Breast epithelium (tissue), 4 donors: ENCODE measurements around the gene TRAF3IP1. TPM values are rescaled to one million over a fixed set of nuclear protein-coding genes. Genes with fewer than 3 reads are reported as not detected.

Experiments used
- DNase-seq, 2 donors: peaks; one replicate each; pipeline ENCODE4 v3.0.0-alpha.2; 2019; ENCODE audit warnings: low spot score in 2 of 2
- H3K27ac ChIP-seq, 2 donors: fragments of 200-600 bp; sonication (generic) in 1 of 2; one replicate each; pipeline ENCODE4 v1.5.1; 2016 to 2019; ENCODE audit warnings: mild to moderate bottlenecking in 1 of 2
- H3K27me3 ChIP-seq, 2 donors: fragments of 200-600 bp; sonication (generic) in 1 of 2; one replicate each; pipeline versions ENCODE4 v1.5.1 to v1.6.0; 2017 to 2019; ENCODE audit warnings: control low read depth in 1 of 2, mild to moderate bottlenecking in 1 of 2
- H3K36me3 ChIP-seq: fragments of 200-600 bp; one replicate; pipeline ENCODE4 v1.5.1; 2019
- H3K4me1 ChIP-seq, 2 donors: fragments of 200-600 bp; sonication (generic); one replicate each; pipeline ENCODE4 v1.5.1; 2016 to 2019; ENCODE audit warnings: control low read depth in 1 of 2
- H3K4me3 ChIP-seq, 3 donors: fragments of 200-600 bp; sonication (generic); 1 replicate in 2 of 3; 2 replicates in 1 of 3; pipeline ENCODE4 v1.5.1; 2016 to 2019; ENCODE audit warnings: mild to moderate bottlenecking in 3 of 3, moderate library complexity in 2 of 3
- H3K9me3 ChIP-seq, 2 donors: fragments of 200-600 bp; sonication (generic) in 1 of 2; one replicate each; pipeline ENCODE4 v1.5.1; 2016 to 2019; ENCODE audit warnings: control low read depth in 1 of 2
- POLR2A ChIP-seq: fragments of 450-650 bp; IDR thresholded peaks from one replicate; pipeline ENCODE4 v1.6.1; 2016; ENCODE audit warnings: antibody characterized with exemption, mild to moderate bottlenecking, moderate library complexity
- POLR2AphosphoS5 ChIP-seq, 3 donors: sonication (generic); formaldehyde crosslinking; IDR thresholded peaks; one replicate each; pipeline ENCODE4 v1.6.1; 2017; ENCODE audit warnings: antibody characterized with exemption in 3 of 3
- intact Hi-C: fragments of 100-400 bp; cut with DNase I; formaldehyde crosslinking; loops from one replicate; pipeline ENCODE4 v1.15.1; 2023; ENCODE audit warnings: low total_unique reads
- total RNA-seq, 3 donors: library from RNA; depleted of rRNA; stranded (reverse); fragments of >200 nt; gene quantifications; one replicate each; pipeline ENCODE4 v1.1.0, GENCODE V29; 2016
- TF ChIP-seq, protein P1 (sequence below), 3 donors: fragments of 450-650 bp; IDR thresholded peaks; one replicate each; pipeline ENCODE4 v1.5.1; 2016 to 2017; ENCODE audit warnings: antibody characterized with exemption in 3 of 3, mild to moderate bottlenecking in 3 of 3, moderate library complexity in 3 of 3

Gene TRAF3IP1
- total RNA-seq, 3 donors from 2014 or later: 12.1 to 20.6 (median 15.7) TPM

DNA sequence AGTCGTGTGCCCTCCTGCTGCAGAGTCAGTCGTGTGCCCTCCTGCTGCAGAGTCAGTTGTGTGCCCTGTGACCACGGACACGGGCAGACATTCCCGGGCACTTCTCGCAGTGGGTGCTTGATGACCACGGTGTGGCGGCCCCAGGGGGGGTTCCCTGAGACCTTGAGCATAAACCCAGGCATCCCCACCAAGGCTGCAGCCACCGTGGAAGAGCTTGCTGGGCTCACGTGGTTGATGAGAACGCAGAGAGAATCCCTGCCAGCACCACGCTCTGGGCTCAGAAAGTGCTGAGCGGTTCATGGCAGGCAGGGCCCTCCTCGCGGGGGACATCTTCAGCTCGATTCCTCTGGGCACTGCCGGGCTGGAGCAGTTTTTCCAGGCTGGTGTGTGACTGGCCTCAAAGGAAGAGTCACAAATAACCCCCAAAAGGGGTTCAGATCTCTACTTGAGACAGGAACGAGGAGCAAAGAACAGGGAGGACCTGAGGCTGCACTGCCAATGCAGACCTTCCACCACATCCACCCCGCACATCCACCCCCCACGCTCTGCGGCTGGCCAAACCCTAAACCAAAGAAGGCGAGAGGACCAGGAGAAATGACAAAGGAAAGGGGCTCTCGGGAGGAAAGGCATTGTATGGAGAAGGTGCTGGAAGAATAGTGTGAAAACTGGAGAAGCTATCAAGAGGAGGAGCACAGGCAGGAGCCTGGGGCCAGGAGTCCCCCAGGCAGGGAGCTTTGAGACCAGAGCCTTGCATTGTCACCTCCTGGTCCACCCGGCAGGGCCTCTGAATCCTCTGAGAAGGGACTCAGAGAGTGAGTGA, 23.5 kb upstream of the TRAF3IP1 start:
- intact Hi-C loops: no loop called here
- Histone ChIP-seq H3K4me1 (peaks cover 0 to 6% of the 10 kb centered on the region in 2 donors), H3K36me3 (no peaks in the 10 kb centered on the region), H3K9me3 (no peaks in the 10 kb centered on the region), H3K27me3 (no peaks in the 10 kb centered on the region), H3K27ac (no peak overlapping the region), H3K4me3 (no peak overlapping the region)
- no peak for DNase-seq
- TF ChIP-seq POLR2AphosphoS5 (IDR thresholded peaks at IDR 0.05) (no peak), POLR2A (no peak)
- TF ChIP-seq, protein P1, sequence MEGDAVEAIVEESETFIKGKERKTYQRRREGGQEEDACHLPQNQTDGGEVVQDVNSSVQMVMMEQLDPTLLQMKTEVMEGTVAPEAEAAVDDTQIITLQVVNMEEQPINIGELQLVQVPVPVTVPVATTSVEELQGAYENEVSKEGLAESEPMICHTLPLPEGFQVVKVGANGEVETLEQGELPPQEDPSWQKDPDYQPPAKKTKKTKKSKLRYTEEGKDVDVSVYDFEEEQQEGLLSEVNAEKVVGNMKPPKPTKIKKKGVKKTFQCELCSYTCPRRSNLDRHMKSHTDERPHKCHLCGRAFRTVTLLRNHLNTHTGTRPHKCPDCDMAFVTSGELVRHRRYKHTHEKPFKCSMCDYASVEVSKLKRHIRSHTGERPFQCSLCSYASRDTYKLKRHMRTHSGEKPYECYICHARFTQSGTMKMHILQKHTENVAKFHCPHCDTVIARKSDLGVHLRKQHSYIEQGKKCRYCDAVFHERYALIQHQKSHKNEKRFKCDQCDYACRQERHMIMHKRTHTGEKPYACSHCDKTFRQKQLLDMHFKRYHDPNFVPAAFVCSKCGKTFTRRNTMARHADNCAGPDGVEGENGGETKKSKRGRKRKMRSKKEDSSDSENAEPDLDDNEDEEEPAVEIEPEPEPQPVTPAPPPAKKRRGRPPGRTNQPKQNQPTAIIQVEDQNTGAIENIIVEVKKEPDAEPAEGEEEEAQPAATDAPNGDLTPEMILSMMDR (IDR thresholded peaks at IDR 0.05): no peak

- Histone ChIP-seq H3K27ac (peak overlapping the region; percentile 68 to 87), H3K4me1 (peaks cover 0 to 6% of the 10 kb centered on the region in 2 donors), H3K4me3 (peak overlapping the region in 2 of 3 donors; percentile 5 to 9), H3K27me3 (no peaks in the 10 kb centered on the region), H3K36me3 (no peaks in the 10 kb centered on the region), H3K9me3 (no peaks in the 10 kb centered on the region)
- DNase-seq: peak in 1 of 2 donors; percentile 86
- intact Hi-C loops: no loop called here
- TF ChIP-seq, protein P1 (IDR thresholded peaks at IDR 0.05): peak in 1 of 3 donors; percentile 43
- peak in 2 of 3 donors; percentile 36 to 68 for TF ChIP-seq POLR2AphosphoS5 (IDR thresholded peaks at IDR 0.05)
- TF ChIP-seq POLR2A: no peak
Measured at GRCh38 chr2:238299803-238300202, 20.5 kb upstream of the TRAF3IP1 start.

GRCh38 chr2:238302087-238302486, 18.2 kb upstream of the TRAF3IP1 start:
- DNase-seq: no peak
- TF ChIP-seq POLR2AphosphoS5 (IDR thresholded peaks at IDR 0.05): no peak
- TF ChIP-seq, protein P1 (IDR thresholded peaks at IDR 0.05): no peak
- no peak overlapping the region for H3K27ac ChIP-seq
- no peaks in the 10 kb centered on the region for H3K27me3 ChIP-seq
- intact Hi-C loops: no loop called here
- H3K4me1 ChIP-seq: peaks cover 0 to 6% of the 10 kb centered on the region in 2 donors
- no peaks in the 10 kb centered on the region for H3K9me3 ChIP-seq
- no peaks in the 10 kb centered on the region for H3K36me3 ChIP-seq
- H3K4me3 ChIP-seq: no peak overlapping the region

- Histone ChIP-seq H3K27ac (no peak overlapping the region), H3K4me1 (peaks cover 0 to 6% of the 10 kb centered on the region in 2 donors), H3K9me3 (no peaks in the 10 kb centered on the region), H3K4me3 (no peak overlapping the region), H3K27me3 (no peaks in the 10 kb centered on the region), H3K36me3 (no peaks in the 10 kb centered on the region)
- intact Hi-C loops: no loop called here
- TF ChIP-seq POLR2A: no peak
- TF ChIP-seq POLR2AphosphoS5 (IDR thresholded peaks at IDR 0.05): no peak
- TF ChIP-seq, protein P1 (IDR thresholded peaks at IDR 0.05): no peak
- DNase-seq: no peak
Measured at GRCh38 chr2:238302751-238303150, 17.6 kb upstream of the TRAF3IP1 start.

DNA sequence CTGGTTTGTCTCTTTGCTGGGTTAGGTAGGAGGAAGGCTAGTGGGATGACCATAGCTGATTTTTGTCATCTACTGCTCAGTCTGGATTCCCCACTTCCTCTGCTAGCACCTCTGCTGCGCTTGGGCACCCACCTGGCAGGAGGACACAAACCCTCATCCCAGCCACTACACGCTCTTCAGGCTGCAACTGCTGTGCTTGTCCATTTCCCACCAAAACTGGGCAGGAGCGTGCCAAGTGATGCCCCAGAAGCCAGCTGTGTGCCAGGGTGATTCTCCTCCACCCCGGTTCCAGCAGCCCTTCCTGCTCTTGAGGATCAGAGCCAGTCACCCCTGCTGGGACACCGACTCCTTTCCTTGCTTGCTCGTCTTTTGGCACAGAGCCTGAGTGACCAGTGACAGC, 16.2 kb upstream of the TRAF3IP1 start:
- H3K4me1 ChIP-seq: peaks cover 0 to 6% of the 10 kb centered on the region in 2 donors
- H3K27me3 ChIP-seq: no peaks in the 10 kb centered on the region
- TF ChIP-seq POLR2AphosphoS5 (IDR thresholded peaks at IDR 0.05): no peak
- TF ChIP-seq, protein P1 (IDR thresholded peaks at IDR 0.05): no peak
- no peak for TF ChIP-seq POLR2A
- H3K4me3 ChIP-seq: no peak overlapping the region
- no peaks in the 10 kb centered on the region for H3K36me3 ChIP-seq
- H3K27ac ChIP-seq: no peak overlapping the region
- no peak for DNase-seq
- intact Hi-C loops: no loop called here
- no peaks in the 10 kb centered on the region for H3K9me3 ChIP-seq
